GM18499 (cell line): ENCODE data around the gene SCAMP2.

ENCODE experiments used
- ATAC-seq: cut with Tn5 transposase; IDR thresholded peaks from one replicate; pipeline ENCODE4 v1.9.1; 2021; ENCODE audit warnings: moderate number of reproducible peaks; ENCODE audit not compliant: insufficient read depth, unreplicated experiment

Gene SCAMP2

GRCh38 chr15:74824976-74825375 is 48.2 kb downstream of the SCAMP2 start:
- no peak for ATAC-seq

GRCh38 chr15:74823324-74823723 is 49.8 kb downstream of the SCAMP2 start:
- no peak for ATAC-seq

- no peak for ATAC-seq
Measured at GRCh38 chr15:74822233-74822632, 50.9 kb downstream of the SCAMP2 start.

- no peak for ATAC-seq
Measured at GRCh38 chr15:74821790-74822158, 51.4 kb downstream of the SCAMP2 start.

GRCh38 chr15:74821091-74821789 is 51.9 kb downstream of the SCAMP2 start:
- ATAC-seq, result peak; percentile 53

GRCh38 chr15:74820056-74820455 is 53.1 kb downstream of the SCAMP2 start:
- no peak for ATAC-seq

GRCh38 chr15:74817370-74817737 is 55.8 kb downstream of the SCAMP2 start:
- ATAC-seq, result no peak

GRCh38 chr15:74816624-74817369 is 56.4 kb downstream of the SCAMP2 start:
- ATAC-seq, result no peak

- ATAC-seq, result no peak
Measured at GRCh38 chr15:74815961-74816360, 57.2 kb downstream of the SCAMP2 start.

GRCh38 chr15:74815121-74815934 is 57.8 kb downstream of the SCAMP2 start:
- no peak for ATAC-seq

GRCh38 chr15:74812533-74812932 is 60.6 kb downstream of the SCAMP2 start, which contains the start of gene LMAN1L:
LMAN1L (plus strand) TSS chr15:74812835; CDS start chr15:74812855, 20 bp downstream.
- ATAC-seq, result no peak

- ATAC-seq, result no peak
Measured at GRCh38 chr15:74809956-74810355, 63.2 kb downstream of the SCAMP2 start.

- no peak for ATAC-seq
Measured at GRCh38 chr15:74809242-74809641, 63.9 kb downstream of the SCAMP2 start.

GRCh38 chr15:74808840-74809229 is 64.3 kb downstream of the SCAMP2 start:
- ATAC-seq, result no peak

GRCh38 chr15:74808078-74808839 is 64.9 kb downstream of the SCAMP2 start:
- no peak for ATAC-seq

- ATAC-seq, result no peak
Measured at GRCh38 chr15:74807282-74807681, 65.9 kb downstream of the SCAMP2 start.

- ATAC-seq, result no peak
Measured at GRCh38 chr15:74804935-74805334, 68.2 kb downstream of the SCAMP2 start.

- no peak for ATAC-seq
Measured at GRCh38 chr15:74802862-74803447, 70.2 kb downstream of the SCAMP2 start.

GRCh38 chr15:74802290-74802689 is 70.9 kb downstream of the SCAMP2 start:
- ATAC-seq, result no peak
